K562 (cell line): ENCODE measurements around the gene TXK. TPM values are rescaled to one million over a fixed set of nuclear protein-coding genes. Genes with fewer than 3 reads are reported as not detected.

Source experiments
- ATAC-seq: fragments of 200-7000 bp; cut with Tn5 transposase; 3 replicates; pipeline ENCODE4 v1.9.1; 2020; ENCODE audit warnings: moderate library complexity
- BruUV-seq: library from RNA; stranded (reverse); fragments of 400-500 nt; replicated peaks from 2 replicates; lab custom pipeline; 2021; lab: Mats Ljungman, UMichigan
- CTCF ChIA-PET: fragments of 300-600 bp; formaldehyde crosslinking; extraction: SDS; loops from one replicate; lab custom pipeline; 2021; ENCODE audit warnings: low intra/inter-chr PET ratio; lab: Yijun Ruan, JAX
- POLR2A ChIA-PET: fragments of 300-600, 350-650 bp; sonication (Branson Sonifier 250); formaldehyde crosslinking; extraction: SDS; loops from one replicate; lab custom pipeline; 2021; ENCODE audit warnings: antibody characterized with exemption, inconsistent platforms; lab: Yijun Ruan, JAX
- DNase-seq, 4 experiments: peaks; one replicate each; pipeline versions ENCODE4 v3.0.0 to v3.0.0-alpha.2; 2011 to 2018; ENCODE audit warnings: low spot score in 3 of 4, mixed read lengths in 3 of 4; ENCODE audit errors: extremely low read depth in 1 of 4
- FAIRE-seq: peaks from 2 replicates; lab custom pipeline; 2011; peaks lifted over from hg19 to GRCh38; lab: Jason Lieb, UNC
- H2AFZ ChIP-seq: 2 replicates; pipeline ENCODE4 v1.6.0; 2011; ENCODE audit warnings: low read depth, low read length, control low read depth, inconsistent platforms
- H3K27ac ChIP-seq: fragments of 200-600 bp; 3 replicates; pipeline ENCODE4 v1.8.0; 2011; ENCODE audit warnings: low read depth, mild to moderate bottlenecking, control low read depth, inconsistent platforms, low read length, moderate library complexity, mixed read lengths; ENCODE audit errors: extremely low read depth
- H3K27me3 ChIP-seq, 2 experiments: fragments of 300-600 bp in 1 of 2; 2 replicates in 1 of 2; 3 replicates in 1 of 2; pipeline versions ENCODE4 v1.6.0 to v1.8.0; 2011; ENCODE audit warnings: inconsistent platforms in 2 of 2, low read length in 2 of 2, mild to moderate bottlenecking in 1 of 2, mixed read lengths in 1 of 2, moderate library complexity in 1 of 2; ENCODE audit not compliant: control insufficient read depth in 2 of 2, insufficient read depth in 2 of 2
- H3K36me3 ChIP-seq: fragments of 300-600 bp; 3 replicates; pipeline ENCODE4 v1.8.0; 2011; ENCODE audit warnings: mild to moderate bottlenecking, low read length, inconsistent platforms; ENCODE audit not compliant: control insufficient read depth, insufficient read depth
- H3K4me1 ChIP-seq, 2 experiments: fragments of 200-600 bp in 1 of 2; replicated peaks in 1 of 2; 2 replicates in 1 of 2; 3 replicates in 1 of 2; pipeline versions ENCODE4 v1.5.1 to v1.8.0; 2011; ENCODE audit warnings: inconsistent platforms in 2 of 2, low read length in 2 of 2, mild to moderate bottlenecking in 1 of 2, mixed read lengths in 1 of 2, moderate library complexity in 1 of 2; ENCODE audit not compliant: control insufficient read depth in 2 of 2, insufficient read depth in 2 of 2
- H3K4me2 ChIP-seq: 2 replicates; pipeline ENCODE4 v1.6.1; 2011; ENCODE audit warnings: low read length, control low read depth, inconsistent platforms, mixed read lengths; ENCODE audit not compliant: insufficient read depth
- H3K4me3 ChIP-seq: fragments of 200-600 bp; sonication (generic), shearing (Covaris generic); 2 replicates; pipeline ENCODE4 v1.5.1; 2016; ENCODE audit warnings: control low read depth, inconsistent platforms
- H3K79me2 ChIP-seq: fragments of 200-600 bp; 3 replicates; pipeline ENCODE4 v1.8.0; 2011; ENCODE audit warnings: low read length, inconsistent platforms; ENCODE audit not compliant: control insufficient read depth, insufficient read depth
- H3K9ac ChIP-seq, 2 experiments: 2 replicates each; pipeline versions ENCODE4 v1.6.0 to v1.6.1; 2011; ENCODE audit warnings: low read depth in 2 of 2, low read length in 2 of 2, control low read depth in 1 of 2, inconsistent platforms in 1 of 2, mild to moderate bottlenecking in 1 of 2, mixed read lengths in 1 of 2; ENCODE audit not compliant: insufficient read depth in 1 of 2
- H3K9me1 ChIP-seq: one replicate; pipeline ENCODE4 v1.6.0; 2011; ENCODE audit warnings: inconsistent platforms, mild to moderate bottlenecking, low read length, moderate library complexity; ENCODE audit not compliant: control insufficient read depth, insufficient read depth
- H3K9me3 ChIP-seq: replicated peaks from 2 replicates; pipeline ENCODE4 v1.5.1; 2011; ENCODE audit warnings: low read depth, low read length, inconsistent platforms; ENCODE audit not compliant: control insufficient read depth, insufficient read depth
- H4K20me1 ChIP-seq: replicated peaks from 2 replicates; pipeline ENCODE4 v1.6.1; 2011; ENCODE audit warnings: low read length, inconsistent platforms, mixed read lengths; ENCODE audit not compliant: control insufficient read depth, insufficient read depth
- BDP1 ChIP-seq: IDR thresholded peaks from 3 replicates; pipeline ENCODE4 v1.6.1; 2011; ENCODE audit not compliant: insufficient read length, insufficient read depth
- WGBS: fragments of 100-300 bp; shearing (Covaris generic); methylation state at CpG from one replicate; pipeline ENCODE4 v1.1.6; 2016; ENCODE audit warnings: low coverage, mixed read lengths; ENCODE audit not compliant: insufficient coverage; ENCODE audit errors: missing lambda C conversion rate; 5-methylcytosine and 5-hydroxymethylcytosine counted together
- in situ Hi-C: fragments of 300-500 bp; cut with MboI; formaldehyde crosslinking; loops from 4 replicates; pipeline ENCODE4 v1.15.0; 2018; ENCODE audit warnings: inconsistent platforms, mixed read lengths
- intact Hi-C: fragments of 100-400 bp; cut with micrococcal nuclease; formaldehyde crosslinking; loops from 2 replicates; pipeline ENCODE4 v1.14.2; 2022
- polyA plus RNA-seq, 8 experiments: library from polyadenylated mRNA; depleted of rRNA in 4 of 8; stranded (reverse) in 5 of 8; unstranded in 3 of 8; fragments of >200 nt; fragmentation: Nextera tagmentation in 2 of 8; fragmentation: Illumina TruSeq in 1 of 8; extraction: Ambion mirVana in 2 of 8; extraction: Trizol in 1 of 8; gene quantifications; 2 replicates each; pipeline versions ENCODE4 v1.2.1 to v1.2.3, GENCODE V29; 2011 to 2014; ENCODE audit warnings: inconsistent platforms in 1 of 8, missing spikeins in 1 of 8
- total RNA-seq, 7 experiments: library from RNA; depleted of rRNA in 6 of 7; stranded (reverse); fragments of >200 nt in 6 of 7; fragmentation: Illumina TruSeq in 2 of 7; extraction: Trizol in 2 of 7; gene quantifications; 2 replicates each; pipeline versions ENCODE4 v1.2.1 to v1.2.3, GENCODE V29; 2011 to 2021; ENCODE audit warnings: low replicate concordance in 1 of 7
- TF ChIP-seq, protein P1 (sequence below): sonication (generic); formaldehyde crosslinking; IDR thresholded peaks from 2 replicates; pipeline ENCODE4 v1.8.1; 2022; ENCODE audit warnings: missing genetic modification reagents
- TF ChIP-seq, protein P2 (sequence below): fragments of 150-350 bp; IDR thresholded peaks from 2 replicates; pipeline ENCODE4 v1.6.1; 2014; ENCODE audit warnings: low read depth, mild to moderate bottlenecking, low read length, borderline replicate concordance

TXK gene
- total and polyA plus RNA-seq, 9 of the 15 experiments (the other 6 are each of a cell fraction or from before 2014, with no cell fraction given): 0.24 to 1.1 (median 0.45) TPM; not detected in 1

DNA sequence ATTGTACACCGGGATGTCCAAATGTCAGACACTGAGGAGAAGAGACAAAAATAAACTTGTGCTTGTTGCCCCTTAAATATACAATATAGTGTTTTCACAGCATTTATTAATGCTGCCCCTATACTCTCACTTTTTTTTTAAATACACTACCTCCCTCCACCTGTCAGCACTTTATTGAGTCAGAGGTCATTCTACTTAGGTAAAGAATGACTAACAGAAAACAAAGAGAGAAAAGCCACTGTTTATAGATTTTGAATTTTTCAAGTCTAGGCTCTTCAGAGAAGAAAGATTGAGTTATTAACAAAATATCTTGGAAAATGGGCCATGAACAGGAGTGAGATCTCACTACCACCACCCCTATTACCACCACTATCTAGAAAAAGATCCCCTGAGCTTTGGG, 59.4 kb downstream of the TXK start:
- Histone ChIP-seq H3K36me3 (no peaks in the 10 kb centered on the region), H4K20me1 (no peaks in the 10 kb centered on the region), H3K4me3 (no peak overlapping the region), H3K4me1 (no peaks in the 10 kb centered on the region; a peak in 1 of 5 replicates), H3K9ac (no peak overlapping the region), H3K4me2 (no peak overlapping the region), H3K27ac (no peak overlapping the region), H3K27me3 (no peaks in the 10 kb centered on the region), H3K9me3 (no peaks in the 10 kb centered on the region), H3K79me2 (no peaks in the 10 kb centered on the region), H3K9me1 (no peaks in the 10 kb centered on the region), H2AFZ (no peak overlapping the region)
- in situ Hi-C loops: no loop called here
- 33% methylated on average over 1 of the region's 1 CpG for WGBS
- FAIRE-seq (no peak), DNase-seq (no peak), ATAC-seq (no peak)
- CTCF ChIA-PET: no interaction called here
- no TSS peak for BruUV-seq
- intact Hi-C loops: no loop called here
- TF ChIP-seq, protein P1, sequence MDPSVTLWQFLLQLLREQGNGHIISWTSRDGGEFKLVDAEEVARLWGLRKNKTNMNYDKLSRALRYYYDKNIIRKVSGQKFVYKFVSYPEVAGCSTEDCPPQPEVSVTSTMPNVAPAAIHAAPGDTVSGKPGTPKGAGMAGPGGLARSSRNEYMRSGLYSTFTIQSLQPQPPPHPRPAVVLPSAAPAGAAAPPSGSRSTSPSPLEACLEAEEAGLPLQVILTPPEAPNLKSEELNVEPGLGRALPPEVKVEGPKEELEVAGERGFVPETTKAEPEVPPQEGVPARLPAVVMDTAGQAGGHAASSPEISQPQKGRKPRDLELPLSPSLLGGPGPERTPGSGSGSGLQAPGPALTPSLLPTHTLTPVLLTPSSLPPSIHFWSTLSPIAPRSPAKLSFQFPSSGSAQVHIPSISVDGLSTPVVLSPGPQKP (CRISPR knock-in tag): no peak
- TF ChIP-seq, all 486 proteins: peak for 0
- POLR2A ChIA-PET: interaction anchor here (0.6 to 0.7 kb wide), 2 partner anchors 71 to 233 kb away, joined by 3 read pairs; no protein-coding TSS in a partner anchor

- Histone ChIP-seq H4K20me1 (no peaks in the 10 kb centered on the region), H3K9me1 (no peaks in the 10 kb centered on the region), H3K4me3 (no peak overlapping the region), H2AFZ (no peak overlapping the region), H3K9me3 (no peaks in the 10 kb centered on the region), H3K79me2 (no peaks in the 10 kb centered on the region), H3K36me3 (no peaks in the 10 kb centered on the region), H3K4me1 (no peaks in the 10 kb centered on the region), H3K27ac (no peak overlapping the region), H3K9ac (no peak overlapping the region), H3K27me3 (no peaks in the 10 kb centered on the region), H3K4me2 (no peak overlapping the region)
- ChIA-PET POLR2A (no interaction called here), CTCF (no interaction called here)
- WGBS: 2% methylated on average over 3 of the region's 3 CpGs
- BruUV-seq: no TSS peak
- no peak for FAIRE-seq
- no peak for ATAC-seq
- in situ Hi-C loops: no loop called here
- intact Hi-C loops: no loop called here
- no peak for DNase-seq
- TF ChIP-seq, protein P2, sequence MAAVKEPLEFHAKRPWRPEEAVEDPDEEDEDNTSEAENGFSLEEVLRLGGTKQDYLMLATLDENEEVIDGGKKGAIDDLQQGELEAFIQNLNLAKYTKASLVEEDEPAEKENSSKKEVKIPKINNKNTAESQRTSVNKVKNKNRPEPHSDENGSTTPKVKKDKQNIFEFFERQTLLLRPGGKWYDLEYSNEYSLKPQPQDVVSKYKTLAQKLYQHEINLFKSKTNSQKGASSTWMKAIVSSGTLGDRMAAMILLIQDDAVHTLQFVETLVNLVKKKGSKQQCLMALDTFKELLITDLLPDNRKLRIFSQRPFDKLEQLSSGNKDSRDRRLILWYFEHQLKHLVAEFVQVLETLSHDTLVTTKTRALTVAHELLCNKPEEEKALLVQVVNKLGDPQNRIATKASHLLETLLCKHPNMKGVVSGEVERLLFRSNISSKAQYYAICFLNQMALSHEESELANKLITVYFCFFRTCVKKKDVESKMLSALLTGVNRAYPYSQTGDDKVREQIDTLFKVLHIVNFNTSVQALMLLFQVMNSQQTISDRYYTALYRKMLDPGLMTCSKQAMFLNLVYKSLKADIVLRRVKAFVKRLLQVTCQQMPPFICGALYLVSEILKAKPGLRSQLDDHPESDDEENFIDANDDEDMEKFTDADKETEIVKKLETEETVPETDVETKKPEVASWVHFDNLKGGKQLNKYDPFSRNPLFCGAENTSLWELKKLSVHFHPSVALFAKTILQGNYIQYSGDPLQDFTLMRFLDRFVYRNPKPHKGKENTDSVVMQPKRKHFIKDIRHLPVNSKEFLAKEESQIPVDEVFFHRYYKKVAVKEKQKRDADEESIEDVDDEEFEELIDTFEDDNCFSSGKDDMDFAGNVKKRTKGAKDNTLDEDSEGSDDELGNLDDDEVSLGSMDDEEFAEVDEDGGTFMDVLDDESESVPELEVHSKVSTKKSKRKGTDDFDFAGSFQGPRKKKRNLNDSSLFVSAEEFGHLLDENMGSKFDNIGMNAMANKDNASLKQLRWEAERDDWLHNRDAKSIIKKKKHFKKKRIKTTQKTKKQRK: no peak
- TF ChIP-seq BDP1: no peak
These were observed 60.4 kb downstream of the TXK start for GRCh38 chr4:48073567-48074103.
